Liver (tissue), 9 donors: Measurements from ENCODE around the gene ZNF583. TPM values are rescaled to one million over a fixed set of nuclear protein-coding genes. Genes with fewer than 3 reads are reported as not detected.

Experiments used
- DNase-seq: peaks from one replicate; pipeline ENCODE4 v3.0.0-alpha.2; 2017; ENCODE audit warnings: low spot score
- H3K27ac ChIP-seq, 2 donors: one replicate each; pipeline ENCODE4 v1.7.0; 2013; ENCODE audit warnings: inconsistent platforms in 2 of 2, low read length in 2 of 2, control low read depth in 1 of 2, low read depth in 1 of 2, mild to moderate bottlenecking in 1 of 2
- H3K27me3 ChIP-seq, 4 donors: one replicate each; pipeline versions ENCODE4 v1.6.1 to v1.7.0; 2013; ENCODE audit warnings: low read length in 3 of 4, inconsistent platforms in 1 of 4, mild to moderate bottlenecking in 1 of 4, moderate library complexity in 1 of 4; ENCODE audit not compliant: control insufficient read depth in 4 of 4, insufficient read depth in 4 of 4
- H3K36me3 ChIP-seq, 4 donors: one replicate each; pipeline versions ENCODE4 v1.6.1 to v1.7.0; 2013; ENCODE audit warnings: low read length in 3 of 4, mild to moderate bottlenecking in 3 of 4, low read depth in 1 of 4, moderate library complexity in 1 of 4; ENCODE audit not compliant: control insufficient read depth in 4 of 4, insufficient read depth in 3 of 4
- H3K4me1 ChIP-seq, 4 donors: one replicate each; pipeline versions ENCODE4 v1.6.1 to v1.7.0; 2013; ENCODE audit warnings: low read length in 3 of 4, mild to moderate bottlenecking in 3 of 4, moderate library complexity in 1 of 4; ENCODE audit not compliant: control insufficient read depth in 4 of 4, insufficient read depth in 4 of 4
- H3K4me3 ChIP-seq, 3 donors: one replicate each; pipeline versions ENCODE4 v1.6.1 to v1.7.0; 2013; ENCODE audit warnings: low read length in 3 of 3, control low read depth in 1 of 3, low read depth in 1 of 3, mild to moderate bottlenecking in 1 of 3
- H3K9ac ChIP-seq, 2 donors: one replicate each; pipeline ENCODE4 v1.7.0; 2013; ENCODE audit warnings: low read length in 2 of 2, mild to moderate bottlenecking in 2 of 2, moderate library complexity in 2 of 2, control low read depth in 1 of 2, low read depth in 1 of 2
- H3K9me3 ChIP-seq, 4 donors: one replicate each; pipeline versions ENCODE4 v1.6.1 to v1.7.0; 2013; ENCODE audit warnings: low read length in 3 of 4; ENCODE audit not compliant: control insufficient read depth in 4 of 4
- EGR1 ChIP-seq, 2 donors: IDR thresholded peaks; 2 replicates each; pipeline ENCODE4 v1.6.1; 2016 to 2018; ENCODE audit warnings: antibody characterized with exemption in 2 of 2, low read depth in 2 of 2
- FOXA1 ChIP-seq: IDR thresholded peaks from 2 replicates; pipeline ENCODE4 v1.6.1; 2016; ENCODE audit warnings: antibody characterized with exemption
- FOXA2 ChIP-seq: IDR thresholded peaks from 2 replicates; pipeline ENCODE4 v1.6.1; 2016; ENCODE audit warnings: antibody characterized with exemption
- GABPA ChIP-seq, 2 donors: IDR thresholded peaks in 1 of 2; conservative IDR thresholded peaks in 1 of 2; 2 replicates each; pipeline ENCODE4 v1.6.1; 2016; ENCODE audit warnings: antibody characterized with exemption in 2 of 2, mild to moderate bottlenecking in 1 of 2, moderate library complexity in 1 of 2
- HNF4A ChIP-seq, 2 donors: conservative IDR thresholded peaks; 2 replicates each; pipeline ENCODE4 v1.6.1; 2016; ENCODE audit warnings: antibody characterized with exemption in 2 of 2, mild to moderate bottlenecking in 2 of 2
- HNF4G ChIP-seq: IDR thresholded peaks from 2 replicates; pipeline ENCODE4 v1.6.1; 2016; ENCODE audit warnings: antibody characterized with exemption
- JUND ChIP-seq, 2 donors: IDR thresholded peaks; 2 replicates each; pipeline ENCODE4 v1.6.1; 2016; ENCODE audit warnings: antibody characterized with exemption in 2 of 2
- NR2F2 ChIP-seq: IDR thresholded peaks from 2 replicates; pipeline ENCODE4 v1.6.1; 2016; ENCODE audit warnings: antibody characterized with exemption
- RAD21 ChIP-seq, 2 donors: IDR thresholded peaks; 2 replicates each; pipeline ENCODE4 v1.6.1; 2016; ENCODE audit warnings: antibody characterized with exemption in 2 of 2, mild to moderate bottlenecking in 2 of 2
- RXRA ChIP-seq, 2 donors: IDR thresholded peaks; 2 replicates each; pipeline ENCODE4 v1.6.1; 2017 to 2018; ENCODE audit warnings: antibody characterized with exemption in 2 of 2, mild to moderate bottlenecking in 1 of 2
- SP1 ChIP-seq: IDR thresholded peaks from 2 replicates; pipeline ENCODE4 v1.6.1; 2018; ENCODE audit warnings: antibody characterized with exemption, mild to moderate bottlenecking
- TAF1 ChIP-seq: conservative IDR thresholded peaks from 2 replicates; pipeline ENCODE4 v1.6.1; 2016; ENCODE audit warnings: antibody characterized with exemption, mild to moderate bottlenecking
- YY1 ChIP-seq: IDR thresholded peaks from 2 replicates; pipeline ENCODE4 v1.6.1; 2016; ENCODE audit warnings: antibody characterized with exemption, mild to moderate bottlenecking
- WGBS: extraction: QIAGEN DNeasy Blood & Tissue Kit; methylation state at CpG from one replicate; pipeline ENCODE4 v1.1.7; 2013; 5-methylcytosine and 5-hydroxymethylcytosine counted together
- polyA plus RNA-seq, 2 donors: library from polyadenylated mRNA; stranded (reverse) in 1 of 2; unstranded in 1 of 2; fragments of 200-250 nt in 1 of 2; fragments of >200 nt in 1 of 2; fragmentation: Nextera tagmentation in 1 of 2; extraction: Ambion mirVana in 1 of 2; gene quantifications; one replicate each; pipeline versions ENCODE4 v1.2.1 to v1.2.3, GENCODE V29; 2013 to 2015
- total RNA-seq, 2 donors: library from RNA; depleted of rRNA; stranded (reverse); fragments of >200 nt; gene quantifications; one replicate each; pipeline ENCODE4 v1.2.3, GENCODE V29; 2014
- TF ChIP-seq, protein P1 (sequence below): IDR thresholded peaks from 2 replicates; pipeline ENCODE4 v1.6.1; 2016; ENCODE audit warnings: antibody characterized with exemption
- TF ChIP-seq, protein P2 (sequence below): fragments of 150-350 bp; IDR thresholded peaks from 2 replicates; pipeline ENCODE4 v1.5.1; 2017; ENCODE audit warnings: improper control_type of control experiment, low read depth, low read length; ENCODE audit not compliant: missing input control
- TF ChIP-seq, protein P3 (sequence below): IDR thresholded peaks from 2 replicates; pipeline ENCODE4 v1.6.1; 2016; ENCODE audit warnings: antibody characterized with exemption
- TF ChIP-seq, protein P4 (sequence below): IDR thresholded peaks from 2 replicates; pipeline ENCODE4 v1.6.1; 2016; ENCODE audit warnings: antibody characterized with exemption, mild to moderate bottlenecking
- donor health status: healthy.
- donor health status: healthy.
- donor health status: healthy.
- donor health status: healthy.
- donor health status: healthy.

The ZNF583 gene
- total and polyA plus RNA-seq, 4 donors: 0.75 to 2.5 (median 1.9) TPM

DNA sequence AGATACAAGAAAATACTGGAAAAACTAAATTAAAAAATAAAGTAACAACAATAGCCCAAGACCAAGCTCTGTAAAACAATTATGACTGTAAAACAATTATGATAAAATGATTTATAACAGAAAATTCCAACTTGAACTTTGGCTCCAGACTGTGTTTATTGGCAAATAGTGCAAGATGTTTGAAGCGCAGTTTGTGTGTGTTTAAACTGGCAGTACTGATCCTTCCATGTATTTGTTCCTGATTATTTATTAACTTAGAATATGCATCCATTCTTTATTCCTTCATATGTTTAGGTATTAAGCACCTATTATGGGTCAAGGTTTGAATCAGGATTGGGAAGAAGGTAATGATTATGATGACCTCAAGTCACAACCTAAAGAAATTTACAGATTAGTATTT, 48.6 kb upstream of the ZNF583 start:
- peaks cover 2 to 7% (median 5%) of the 10 kb centered on the region in 4 donors for H3K9me3 ChIP-seq
- H3K27ac ChIP-seq: no peak overlapping the region
- H3K27me3 ChIP-seq: no peaks in the 10 kb centered on the region
- H3K9ac ChIP-seq: no peak overlapping the region
- peaks cover 7 to 17% (median 10%) of the 10 kb centered on the region in 4 donors for H3K4me1 ChIP-seq
- 37% methylated on average over 1 of the region's 1 CpG for WGBS
- no peak for DNase-seq
- H3K36me3 ChIP-seq: no peaks in the 10 kb centered on the region
- H3K4me3 ChIP-seq: no peak overlapping the region
- no peak for TF ChIP-seq FOXA1
- TF ChIP-seq FOXA2: no peak
- TF ChIP-seq RXRA (IDR thresholded peaks at IDR 0.05): peak in 1 of 2 donors; percentile 31
- no peak for TF ChIP-seq SP1
- TF ChIP-seq HNF4A (conservative IDR thresholded peaks at IDR 0.05): peak; percentile 46 to 70
- TF ChIP-seq, protein P1, sequence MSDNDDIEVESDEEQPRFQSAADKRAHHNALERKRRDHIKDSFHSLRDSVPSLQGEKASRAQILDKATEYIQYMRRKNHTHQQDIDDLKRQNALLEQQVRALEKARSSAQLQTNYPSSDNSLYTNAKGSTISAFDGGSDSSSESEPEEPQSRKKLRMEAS: no peak
- TF ChIP-seq TAF1: no peak
- TF ChIP-seq, protein P2, sequence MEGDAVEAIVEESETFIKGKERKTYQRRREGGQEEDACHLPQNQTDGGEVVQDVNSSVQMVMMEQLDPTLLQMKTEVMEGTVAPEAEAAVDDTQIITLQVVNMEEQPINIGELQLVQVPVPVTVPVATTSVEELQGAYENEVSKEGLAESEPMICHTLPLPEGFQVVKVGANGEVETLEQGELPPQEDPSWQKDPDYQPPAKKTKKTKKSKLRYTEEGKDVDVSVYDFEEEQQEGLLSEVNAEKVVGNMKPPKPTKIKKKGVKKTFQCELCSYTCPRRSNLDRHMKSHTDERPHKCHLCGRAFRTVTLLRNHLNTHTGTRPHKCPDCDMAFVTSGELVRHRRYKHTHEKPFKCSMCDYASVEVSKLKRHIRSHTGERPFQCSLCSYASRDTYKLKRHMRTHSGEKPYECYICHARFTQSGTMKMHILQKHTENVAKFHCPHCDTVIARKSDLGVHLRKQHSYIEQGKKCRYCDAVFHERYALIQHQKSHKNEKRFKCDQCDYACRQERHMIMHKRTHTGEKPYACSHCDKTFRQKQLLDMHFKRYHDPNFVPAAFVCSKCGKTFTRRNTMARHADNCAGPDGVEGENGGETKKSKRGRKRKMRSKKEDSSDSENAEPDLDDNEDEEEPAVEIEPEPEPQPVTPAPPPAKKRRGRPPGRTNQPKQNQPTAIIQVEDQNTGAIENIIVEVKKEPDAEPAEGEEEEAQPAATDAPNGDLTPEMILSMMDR: no peak
- TF ChIP-seq, protein P3, sequence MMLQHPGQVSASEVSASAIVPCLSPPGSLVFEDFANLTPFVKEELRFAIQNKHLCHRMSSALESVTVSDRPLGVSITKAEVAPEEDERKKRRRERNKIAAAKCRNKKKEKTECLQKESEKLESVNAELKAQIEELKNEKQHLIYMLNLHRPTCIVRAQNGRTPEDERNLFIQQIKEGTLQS: no peak
- TF ChIP-seq EGR1 (IDR thresholded peaks at IDR 0.05; ENCODE audit: low read depth in 2 of 2): no peak
- no peak for TF ChIP-seq NR2F2
- peak; percentile 46 for TF ChIP-seq YY1
- TF ChIP-seq, protein P4, sequence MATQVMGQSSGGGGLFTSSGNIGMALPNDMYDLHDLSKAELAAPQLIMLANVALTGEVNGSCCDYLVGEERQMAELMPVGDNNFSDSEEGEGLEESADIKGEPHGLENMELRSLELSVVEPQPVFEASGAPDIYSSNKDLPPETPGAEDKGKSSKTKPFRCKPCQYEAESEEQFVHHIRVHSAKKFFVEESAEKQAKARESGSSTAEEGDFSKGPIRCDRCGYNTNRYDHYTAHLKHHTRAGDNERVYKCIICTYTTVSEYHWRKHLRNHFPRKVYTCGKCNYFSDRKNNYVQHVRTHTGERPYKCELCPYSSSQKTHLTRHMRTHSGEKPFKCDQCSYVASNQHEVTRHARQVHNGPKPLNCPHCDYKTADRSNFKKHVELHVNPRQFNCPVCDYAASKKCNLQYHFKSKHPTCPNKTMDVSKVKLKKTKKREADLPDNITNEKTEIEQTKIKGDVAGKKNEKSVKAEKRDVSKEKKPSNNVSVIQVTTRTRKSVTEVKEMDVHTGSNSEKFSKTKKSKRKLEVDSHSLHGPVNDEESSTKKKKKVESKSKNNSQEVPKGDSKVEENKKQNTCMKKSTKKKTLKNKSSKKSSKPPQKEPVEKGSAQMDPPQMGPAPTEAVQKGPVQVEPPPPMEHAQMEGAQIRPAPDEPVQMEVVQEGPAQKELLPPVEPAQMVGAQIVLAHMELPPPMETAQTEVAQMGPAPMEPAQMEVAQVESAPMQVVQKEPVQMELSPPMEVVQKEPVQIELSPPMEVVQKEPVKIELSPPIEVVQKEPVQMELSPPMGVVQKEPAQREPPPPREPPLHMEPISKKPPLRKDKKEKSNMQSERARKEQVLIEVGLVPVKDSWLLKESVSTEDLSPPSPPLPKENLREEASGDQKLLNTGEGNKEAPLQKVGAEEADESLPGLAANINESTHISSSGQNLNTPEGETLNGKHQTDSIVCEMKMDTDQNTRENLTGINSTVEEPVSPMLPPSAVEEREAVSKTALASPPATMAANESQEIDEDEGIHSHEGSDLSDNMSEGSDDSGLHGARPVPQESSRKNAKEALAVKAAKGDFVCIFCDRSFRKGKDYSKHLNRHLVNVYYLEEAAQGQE: no peak
- no peak for TF ChIP-seq JUND (IDR thresholded peaks at IDR 0.05)

DNA sequence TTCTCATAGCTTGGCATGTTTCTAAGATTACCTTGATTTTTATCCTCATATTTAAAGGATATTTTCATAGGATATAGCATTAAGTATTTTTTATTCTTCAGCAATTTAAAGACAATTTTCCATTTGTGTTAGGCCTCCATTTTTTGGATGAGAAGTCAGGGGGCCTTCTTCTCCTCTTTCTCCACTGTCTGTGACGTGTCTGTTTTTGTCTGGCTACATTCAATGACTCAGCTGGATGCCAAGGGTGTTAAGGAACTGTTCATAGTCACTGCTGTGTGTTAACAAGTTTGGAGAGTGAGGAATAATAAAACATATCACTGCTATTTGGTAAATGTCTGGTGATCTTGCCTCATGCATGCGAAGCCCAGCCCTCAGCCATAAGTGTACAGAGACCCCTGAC, 47.2 kb upstream of the ZNF583 start:
- 95% methylated on average over 2 of the region's 2 CpGs for WGBS
- TF ChIP-seq, protein P1: no peak
- TF ChIP-seq FOXA2 (no peak), RAD21 (IDR thresholded peaks at IDR 0.05) (no peak), FOXA1 (no peak), SP1 (no peak), HNF4G (no peak), EGR1 (IDR thresholded peaks at IDR 0.05; ENCODE audit: low read depth in 2 of 2) (no peak), JUND (IDR thresholded peaks at IDR 0.05) (no peak), TAF1 (no peak), NR2F2 (no peak), GABPA (IDR thresholded peaks at IDR 0.05 in 1 of 2, conservative IDR thresholded peaks at IDR 0.05 in 1 of 2) (no peak), RXRA (IDR thresholded peaks at IDR 0.05) (no peak)
- TF ChIP-seq, protein P3: no peak
- TF ChIP-seq, protein P2: no peak
- TF ChIP-seq, protein P4: no peak

More for the DNA sequence above, 47.2 kb upstream of the ZNF583 start:
- Histone ChIP-seq H3K4me1 (peaks cover 7 to 17% (median 10%) of the 10 kb centered on the region in 4 donors), H3K4me3 (peak overlapping the region in 1 of 3 donors; percentile 26), H3K9ac (no peak overlapping the region), H3K27ac (no peak overlapping the region), H3K36me3 (no peaks in the 10 kb centered on the region), H3K9me3 (peaks cover 3 to 10% (median 8%) of the 10 kb centered on the region in 4 donors), H3K27me3 (no peaks in the 10 kb centered on the region)
- DNase-seq: no peak
